Measurements from ENCODE around the gene TRIM23.

- TF ChIP-seq POLR2AphosphoS5 (IDR thresholded peaks at IDR 0.05): no peak
- no peak for TF ChIP-seq CTCF (IDR thresholded peaks at IDR 0.05)
- no peak for TF ChIP-seq POLR2A (IDR thresholded peaks at IDR 0.05)
- no peak for TF ChIP-seq EP300 (IDR thresholded peaks at IDR 0.05; ENCODE audit: low read depth)
Measured at GRCh38 chr5:65588694-65589093, 35.4 kb downstream of the TRIM23 start.

Data from transverse colon (tissue), 4 donors.